NCI-H1417 (cell line): ENCODE data around the gene GFAP.

ENCODE experiments used
- DNase-seq, 3 experiments: peaks; one replicate each; lab custom pipeline; 2025; lab: John Stamatoyannopoulos, UW

The GFAP gene

DNA sequence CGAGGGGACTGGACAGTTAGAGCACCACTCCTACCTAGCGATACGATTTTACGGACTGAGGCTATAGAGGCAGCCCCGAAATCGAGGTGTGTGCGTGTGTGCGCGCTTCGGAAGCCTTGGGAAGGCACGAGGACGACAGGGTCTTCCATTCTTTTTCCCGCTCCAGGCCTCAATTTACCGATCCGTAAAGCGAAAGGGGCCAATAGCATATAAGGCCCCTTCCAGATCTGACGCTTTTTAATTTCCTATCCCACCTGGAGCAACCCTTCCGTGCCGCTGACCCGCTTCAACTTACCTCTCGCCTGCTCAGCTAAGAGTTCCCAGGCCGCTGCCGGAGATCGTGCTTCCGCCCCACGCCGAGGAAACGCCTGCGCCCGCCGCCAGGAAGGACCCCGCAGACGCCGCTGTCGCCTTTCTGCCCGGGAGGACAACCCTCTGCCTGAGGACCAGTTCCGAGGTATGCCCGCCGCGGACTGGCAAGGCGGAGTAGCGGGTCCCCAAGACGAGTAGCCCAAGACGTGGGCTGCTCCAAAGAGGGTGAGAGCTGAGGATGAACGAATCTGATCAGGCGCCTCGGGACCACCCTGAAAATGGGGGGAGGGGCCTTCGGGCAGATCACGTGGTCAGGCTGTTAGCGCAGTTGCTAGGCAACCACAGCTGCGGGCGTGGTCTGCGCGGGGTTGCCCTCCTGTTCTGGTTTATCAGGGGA is 16.1 kb downstream of the GFAP start, which contains the start of gene EFTUD2:
EFTUD2 (minus strand) TSS at position 372 of the 709 bp plus-strand sequence. CDS start 4,924 bp downstream, outside the sequence.
- DNase-seq: peak; percentile 93 to 98 (median 98)

- no peak for DNase-seq
Observed at GRCh38 chr17:44898768-44899073, 16.6 kb downstream of the GFAP start.

DNA sequence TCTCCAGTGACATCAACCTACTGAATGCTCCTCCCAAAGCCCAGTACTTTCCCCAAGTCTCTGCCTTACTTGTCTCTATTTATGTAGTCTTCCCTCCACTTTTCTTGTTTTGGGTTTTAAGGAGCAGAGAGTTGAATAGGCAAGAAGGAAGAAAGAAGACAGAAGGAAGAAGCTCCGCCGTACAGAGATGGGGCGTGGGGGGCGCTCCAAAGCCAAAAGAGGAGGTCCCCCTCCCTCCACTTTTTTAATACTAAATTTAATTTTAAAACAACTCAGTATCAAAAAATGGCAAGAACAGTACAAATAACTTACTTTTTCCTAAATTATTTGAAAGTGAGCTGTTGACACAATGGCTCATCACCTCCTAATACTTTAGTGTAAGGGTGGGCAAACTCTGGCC is 20.7 kb downstream of the GFAP start:
- DNase-seq: no peak

DNA sequence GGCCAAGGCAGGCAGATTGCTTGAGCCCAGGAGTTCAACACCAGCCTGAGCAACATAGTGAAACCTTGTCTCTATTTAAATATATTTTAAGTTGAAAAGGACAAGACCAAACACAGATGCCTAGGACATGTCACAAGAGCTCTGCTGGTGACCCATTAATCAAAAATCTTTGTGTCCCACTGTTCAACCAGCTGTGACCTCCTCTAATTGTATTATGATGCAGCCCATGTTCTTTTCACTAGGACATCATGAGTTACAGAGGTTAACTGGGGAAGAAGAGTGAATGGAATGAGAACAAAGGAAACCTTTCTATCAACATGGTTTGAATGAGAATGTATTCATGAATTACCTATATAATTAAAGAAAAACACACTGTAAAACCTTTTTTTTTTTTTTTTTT is 23.1 kb downstream of the GFAP start:
- DNase-seq: no peak

DNA sequence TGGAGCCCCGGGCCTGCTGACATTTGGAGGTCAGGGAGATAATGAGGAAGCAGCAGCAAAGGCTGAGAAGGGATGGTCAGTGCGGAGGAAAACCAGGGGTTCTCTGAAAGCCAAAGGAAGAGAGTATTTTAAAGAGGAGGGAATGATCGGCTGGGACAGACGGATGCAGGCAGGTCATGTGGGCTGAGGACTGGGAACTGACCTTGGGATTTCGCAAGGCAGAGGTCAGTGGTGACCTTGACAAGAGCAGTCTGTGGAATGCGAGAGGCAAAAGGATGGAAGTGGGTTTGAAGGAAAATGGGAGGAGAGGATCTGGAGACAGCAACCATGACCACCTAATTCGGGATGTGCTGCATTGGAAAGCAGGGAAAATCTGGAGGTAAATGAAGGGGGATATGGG is 26.3 kb downstream of the GFAP start:
- no peak for DNase-seq

DNA sequence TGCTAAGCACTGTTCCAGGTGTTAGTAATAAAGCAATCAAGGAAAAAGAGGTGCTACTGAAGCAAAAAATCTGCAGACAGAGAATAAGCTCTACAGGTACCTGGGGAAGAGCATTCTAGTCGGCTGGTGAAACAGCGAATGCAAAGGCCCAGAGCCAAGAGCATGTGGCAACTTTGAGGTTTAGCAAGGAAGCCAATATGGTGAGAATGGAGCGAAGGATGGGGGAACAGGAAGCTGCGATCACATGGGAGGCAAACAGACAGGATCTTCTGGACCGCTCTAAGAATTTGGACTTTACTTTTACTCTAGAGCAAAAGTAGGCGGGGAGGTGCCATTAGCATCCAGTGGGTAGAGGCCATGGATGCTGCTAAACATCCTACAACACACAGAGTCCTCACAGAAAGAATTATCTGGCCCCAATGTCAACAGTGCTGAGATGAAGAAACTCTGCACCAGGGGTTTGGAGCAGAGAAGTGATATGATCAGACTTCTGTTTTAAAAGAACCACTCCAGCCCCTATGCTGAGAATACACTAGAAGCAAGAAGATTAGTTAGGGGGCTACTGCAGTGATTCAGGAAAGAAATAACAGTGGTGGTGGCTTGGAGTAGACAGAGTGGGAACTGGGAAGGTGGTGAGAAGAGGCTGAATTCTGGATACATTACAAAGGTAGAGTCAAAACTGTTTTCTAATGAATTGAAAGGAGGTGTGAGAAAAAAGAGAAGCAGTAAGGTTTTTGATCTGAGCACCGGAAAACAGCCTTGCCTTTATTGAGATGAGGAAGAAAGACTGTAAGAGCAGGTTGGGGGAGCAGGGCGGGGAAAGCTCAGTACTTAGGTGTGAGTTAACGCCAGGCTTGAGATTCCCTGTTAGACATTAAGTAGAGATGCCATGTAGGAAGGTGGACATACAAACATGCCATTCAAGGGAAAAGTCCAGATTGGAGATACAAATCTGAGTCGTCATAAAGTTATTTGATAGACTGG is 27.0 kb downstream of the GFAP start:
- DNase-seq: no peak

GRCh38 chr17:44887016-44887415 is 28.3 kb downstream of the GFAP start:
- no peak for DNase-seq

DNA sequence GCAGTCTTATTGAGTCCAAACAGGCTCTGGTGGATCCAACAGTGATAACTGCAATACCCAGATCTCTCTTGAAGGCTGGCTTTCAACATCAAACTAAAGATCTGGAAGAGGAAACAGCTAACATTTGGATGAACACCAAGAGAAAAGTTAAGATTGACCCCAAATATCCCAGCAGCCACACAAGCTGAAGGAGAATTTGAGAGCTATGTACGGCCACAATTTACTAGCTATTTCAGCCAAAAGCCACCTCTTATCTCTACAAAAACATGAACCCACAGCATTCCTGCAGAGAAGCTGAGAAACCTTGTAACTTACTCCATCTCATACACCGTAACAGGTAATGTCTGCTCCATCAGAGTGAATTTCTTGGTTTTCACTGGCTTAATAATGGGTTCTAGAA is 30.4 kb downstream of the GFAP start:
- DNase-seq: no peak

DNA sequence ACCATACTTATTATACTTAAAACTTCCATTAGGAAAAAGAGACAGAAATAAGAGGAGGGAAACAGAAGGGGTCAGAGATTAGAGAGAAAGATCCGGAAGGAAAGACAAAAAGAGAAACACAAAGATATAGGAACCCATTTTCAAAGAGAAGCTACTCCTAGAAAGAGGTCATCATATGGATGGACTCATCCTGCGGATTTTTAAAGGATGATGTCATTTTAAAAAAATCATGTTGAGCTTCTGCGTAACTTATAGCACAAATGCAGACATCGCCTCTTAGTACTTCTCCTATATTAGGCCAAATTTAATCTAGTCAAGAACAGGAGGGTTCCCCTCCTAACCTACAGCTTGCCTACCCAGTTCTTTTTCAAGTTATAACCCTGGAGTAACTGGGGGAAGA is 34.2 kb downstream of the GFAP start:
- DNase-seq: no peak

GRCh38 chr17:44880062-44880461 is 35.2 kb downstream of the GFAP start:
- no peak for DNase-seq

GRCh38 chr17:44879376-44879775 is 35.9 kb downstream of the GFAP start:
- DNase-seq: no peak

GRCh38 chr17:44878627-44879221 is 36.6 kb downstream of the GFAP start:
- DNase-seq: peak in 2 of 3 experiments; percentile 7 to 63

DNA sequence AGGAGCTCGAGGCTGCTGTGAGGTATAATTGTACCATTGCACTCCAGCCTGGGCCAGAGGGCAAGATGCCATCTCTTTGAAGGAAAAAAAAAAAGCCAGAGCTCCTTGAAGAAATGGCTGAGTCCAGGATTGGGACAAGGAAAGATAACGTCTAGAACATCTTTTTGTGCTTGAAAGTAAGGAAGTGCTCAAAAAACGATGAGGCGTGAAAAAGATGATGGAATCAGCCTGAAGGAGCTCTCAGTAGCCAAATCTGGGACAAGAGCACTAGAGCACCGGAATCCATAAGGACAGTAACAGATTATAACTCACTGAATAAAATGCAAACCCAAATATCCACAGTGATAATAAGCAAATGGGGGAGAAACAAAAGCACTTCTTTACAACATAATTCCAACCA is 38.2 kb downstream of the GFAP start:
- DNase-seq: no peak

- DNase-seq: no peak
Observed at GRCh38 chr17:44875761-44876160, 39.5 kb downstream of the GFAP start.

DNA sequence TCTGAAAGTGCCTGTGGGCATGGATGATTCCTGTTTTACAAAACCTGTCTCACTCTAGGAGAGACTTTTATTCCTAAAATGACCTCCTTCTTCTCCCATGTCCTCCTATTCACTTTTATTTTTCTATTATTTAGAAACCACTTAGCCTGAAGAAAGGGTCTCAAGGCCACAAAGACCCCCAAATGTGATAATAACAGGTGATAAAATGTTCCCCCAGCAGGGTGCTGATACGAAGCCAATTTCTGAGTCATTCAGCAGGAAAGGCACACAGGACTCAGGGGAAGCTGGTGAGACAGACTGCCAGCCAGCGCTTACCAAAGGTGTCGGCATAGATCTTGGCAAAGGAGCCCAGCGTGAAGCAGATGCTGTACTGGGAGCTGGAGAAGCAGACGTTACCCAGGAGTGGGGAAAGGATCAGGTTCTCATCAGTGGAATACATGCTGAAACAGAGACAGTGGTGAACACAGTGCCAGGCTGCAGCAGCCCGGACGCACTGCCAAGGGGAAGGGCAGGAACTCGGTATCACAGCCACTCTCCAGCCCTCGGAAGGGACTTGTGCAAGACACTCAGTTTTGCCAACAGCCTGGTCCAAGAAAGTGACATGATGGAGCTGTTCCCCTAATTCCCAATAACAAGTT is 43.0 kb downstream of the GFAP start:
- DNase-seq: peak in 2 of 3 experiments; percentile 92 to 98

DNA sequence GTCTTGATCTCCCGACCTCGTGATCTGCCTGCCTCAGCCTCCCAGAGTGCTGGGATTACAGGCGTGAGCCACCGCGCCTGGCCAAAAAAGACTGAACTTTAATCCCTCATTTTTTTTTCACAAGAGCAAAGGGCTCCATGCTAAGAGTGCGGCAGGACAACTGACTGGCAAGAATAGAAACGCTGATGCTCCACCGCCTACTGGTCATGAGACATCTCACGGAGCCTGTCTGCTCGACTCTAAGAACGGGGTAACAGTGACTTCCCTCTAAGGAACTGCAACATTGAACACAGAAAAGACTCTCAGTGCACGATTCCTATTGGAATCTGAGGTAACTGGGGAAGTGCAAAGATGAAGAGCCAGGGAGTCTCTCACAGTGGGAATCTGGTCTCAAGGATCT is 43.7 kb downstream of the GFAP start:
- DNase-seq: no peak

DNA sequence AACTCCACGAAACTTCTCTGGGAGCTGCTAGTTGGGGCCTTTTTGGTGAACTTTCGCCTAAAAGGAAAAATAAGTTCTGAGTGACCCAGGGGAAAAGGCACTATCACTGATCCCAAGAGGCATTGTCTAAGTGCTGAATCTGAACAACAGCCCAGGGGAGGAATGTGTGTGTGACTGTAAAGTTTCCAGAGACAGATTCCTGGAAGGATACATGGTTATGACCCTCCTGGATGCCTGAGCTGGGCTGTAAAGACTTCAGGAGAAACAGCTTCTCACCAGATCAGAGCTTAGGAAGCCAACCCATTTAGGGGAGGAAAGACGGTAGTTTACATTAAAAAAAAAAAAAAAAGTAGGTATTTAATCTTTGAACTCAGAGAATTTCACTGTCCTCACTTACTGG is 47.5 kb downstream of the GFAP start:
- no peak for DNase-seq

- DNase-seq: no peak
Observed at GRCh38 chr17:44865931-44866330, 49.4 kb downstream of the GFAP start.

GRCh38 chr17:44865231-44865660 is 50.1 kb downstream of the GFAP start:
- DNase-seq: peak; percentile 53 to 86 (median 69)

GRCh38 chr17:44864831-44865230 is 50.5 kb downstream of the GFAP start:
- DNase-seq: no peak

DNA sequence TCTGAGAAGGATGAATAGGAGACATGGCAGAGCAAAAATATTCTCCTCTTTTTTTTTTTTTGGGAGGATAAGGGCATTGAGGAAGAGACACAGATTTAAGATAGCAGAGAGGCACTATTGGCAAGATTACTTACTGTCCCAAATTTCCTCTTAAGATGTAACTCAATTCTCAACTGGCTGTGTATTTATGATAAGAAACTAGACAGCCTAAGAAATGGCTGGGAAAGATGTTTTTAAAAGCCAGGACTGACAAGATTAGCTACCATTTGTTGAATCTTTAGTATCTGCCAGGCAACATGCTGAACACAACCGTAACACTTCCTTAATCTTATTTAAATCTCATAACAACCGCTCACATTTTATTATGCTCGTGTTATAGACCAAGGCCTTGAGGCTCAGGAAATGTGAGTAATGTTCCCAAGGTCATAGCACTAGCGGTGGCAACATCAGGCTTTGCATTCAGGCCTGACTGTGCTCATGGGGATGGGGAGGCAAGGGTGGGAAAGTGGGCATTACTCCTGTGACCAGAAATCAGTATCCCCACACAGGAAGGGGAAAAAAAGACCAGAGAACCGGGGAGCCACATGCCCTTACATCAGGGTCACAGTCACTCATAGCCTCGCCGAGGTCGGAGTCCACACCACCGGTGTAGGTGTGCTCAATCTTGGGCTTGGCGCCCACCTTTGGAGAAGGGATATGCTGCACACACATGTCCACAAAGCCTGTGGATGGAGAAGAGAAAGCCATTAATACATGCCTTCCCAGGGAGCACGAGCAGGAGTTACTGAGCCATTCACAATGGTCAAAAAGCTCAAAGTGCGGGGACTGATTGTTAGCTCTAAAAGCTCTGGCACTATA is 52.0 kb downstream of the GFAP start:
- no peak for DNase-seq
